ENCODE data around the gene PLCG2.
A peak's percentile ranks its signal among the peaks of the same experiment; 100 is the strongest.

PLCG2 gene

GRCh38 chr16:81817789-81818567 is 38.9 kb downstream of the PLCG2 start:
- no peak for DNase-seq

GRCh38 chr16:81818568-81818896 is 39.4 kb downstream of the PLCG2 start:
- DNase-seq, result no peak

GRCh38 chr16:81818905-81819304 is 39.8 kb downstream of the PLCG2 start:
- DNase-seq, result no peak

- DNase-seq, result no peak
Observed at GRCh38 chr16:81821436-81822128, 42.5 kb downstream of the PLCG2 start.

- DNase-seq, result no peak
Observed at GRCh38 chr16:81823111-81823510, 44.0 kb downstream of the PLCG2 start.

- no peak for DNase-seq
Observed at GRCh38 chr16:81823734-81824133, 44.6 kb downstream of the PLCG2 start.

GRCh38 chr16:81826523-81826922 is 47.4 kb downstream of the PLCG2 start:
- no peak for DNase-seq

GRCh38 chr16:81830845-81831540 is 51.9 kb downstream of the PLCG2 start:
- DNase-seq, result no peak

GRCh38 chr16:81831722-81832126 is 52.6 kb downstream of the PLCG2 start:
- peak; percentile 83 for DNase-seq

GRCh38 chr16:81832801-81833547 is 53.9 kb downstream of the PLCG2 start:
- DNase-seq, result no peak

GRCh38 chr16:81833751-81834150 is 54.7 kb downstream of the PLCG2 start:
- DNase-seq, result no peak

GRCh38 chr16:81834868-81835267 is 55.8 kb downstream of the PLCG2 start:
- no peak for DNase-seq

- no peak for DNase-seq
Observed at GRCh38 chr16:81836279-81837054, 57.4 kb downstream of the PLCG2 start.

- no peak for DNase-seq
Observed at GRCh38 chr16:81837312-81837751, 58.2 kb downstream of the PLCG2 start.

GRCh38 chr16:81838794-81839193 is 59.7 kb downstream of the PLCG2 start:
- no peak for DNase-seq

- DNase-seq, result no peak
Observed at GRCh38 chr16:81841722-81842121, 62.6 kb downstream of the PLCG2 start.

- DNase-seq, result no peak
Observed at GRCh38 chr16:81842564-81843242, 63.6 kb downstream of the PLCG2 start.

GRCh38 chr16:81843243-81843582 is 64.1 kb downstream of the PLCG2 start:
- no peak for DNase-seq

GRCh38 chr16:81843683-81844082 is 64.6 kb downstream of the PLCG2 start:
- no peak for DNase-seq

- no peak for DNase-seq
Observed at GRCh38 chr16:81846105-81846504, 67.0 kb downstream of the PLCG2 start.

- no peak for DNase-seq
Observed at GRCh38 chr16:81848306-81848853, 69.3 kb downstream of the PLCG2 start.

Data from NCI-H526 treated with DMSO at 0.1 percent for 48 hours (cell line).